ENCODE data around the gene P2RX6. TPM values are rescaled to one million over a fixed set of nuclear protein-coding genes. Genes with fewer than 3 reads are reported as not detected.

Gene P2RX6
- total and polyA plus RNA-seq, 9 of the 15 experiments (the other 6 are each of a cell fraction or from before 2014, with no cell fraction given), result 0.01 to 3.9 (median 1.5) TPM; not detected in 1

GRCh38 chr22:20990184-20991180, 24.5 kb upstream of the P2RX6 start (continued):
- TF ChIP-seq RBM39 (optimal IDR thresholded peaks at IDR 0.05; ENCODE audit: low read depth, low read length) (no peak), ZC3H4 (CRISPR knock-in tag; IDR thresholded peaks at IDR 0.05; ENCODE audit: borderline replicate concordance) (no peak), HEY1 (CRISPR knock-in tag; IDR thresholded peaks at IDR 0.05; ENCODE audit: borderline replicate concordance) (no peak), IFI16 (CRISPR knock-in tag; IDR thresholded peaks at IDR 0.05) (no peak), HDAC6 (IDR thresholded peaks at IDR 0.05; ENCODE audit: low read depth, low read length) (0 out of 2 replicates have a peak, but pooled peaks have one; percentile 55), THAP12 (CRISPR knock-in tag; IDR thresholded peaks at IDR 0.05) (peak; percentile 6; the same call in 1 of the 2 replicates), ZNF354B (CRISPR knock-in tag; IDR thresholded peaks at IDR 0.05) (no peak), ZNF583 (CRISPR knock-in tag; IDR thresholded peaks at IDR 0.05) (no peak; the same call in 1 of the 2 replicates), TCF7L2 (IDR thresholded peaks at IDR 0.05; ENCODE audit: low read depth, low read length) (peak; percentile 25; the same call in 1 of the 2 replicates), PHB (CRISPR knock-in tag; IDR thresholded peaks at IDR 0.05) (peak; percentile 75; the same call in 1 of the 2 replicates), MCM3 (IDR thresholded peaks at IDR 0.05) (no peak), IRF2 (CRISPR knock-in tag; IDR thresholded peaks at IDR 0.05) (no peak), POLR3G (IDR thresholded peaks at IDR 0.05; ENCODE audit: extremely low read depth, insufficient read length, insufficient replicate concordance) (no peak), HCFC1 (IDR thresholded peaks at IDR 0.05; ENCODE audit: low read depth, low read length) (no peak), ZBTB17 (CRISPR knock-in tag; IDR thresholded peaks at IDR 0.05) (0 out of 2 replicates have a peak, but pooled peaks have one; percentile 55), SIN3A (IDR thresholded peaks at IDR 0.05; ENCODE audit: borderline replicate concordance in 2 of 2, control insufficient read depth in 1 of 2, low read depth in 2 of 2, low read length in 2 of 2) (no peak), ZKSCAN8 (CRISPR knock-in tag; IDR thresholded peaks at IDR 0.05) (no peak), ATF7 (IDR thresholded peaks at IDR 0.05) (no peak), ZNF780A (CRISPR knock-in tag; IDR thresholded peaks at IDR 0.05) (no peak), SRSF1 (IDR thresholded peaks at IDR 0.05; ENCODE audit: low read depth, low read length) (no peak), ELF2 (CRISPR knock-in tag; IDR thresholded peaks at IDR 0.05) (0 out of 2 replicates have a peak, but pooled peaks have one; percentile 42)

Measured in K562 (cell line).